HG03039 (cell line): ENCODE data around the gene NRSN1.
A peak's percentile ranks its signal among the peaks of the same experiment; 100 is the strongest.

ENCODE experiments used
- ATAC-seq: cut with Tn5 transposase; IDR thresholded peaks from one replicate; pipeline ENCODE4 v1.9.1; 2021; ENCODE audit warnings: mild to moderate bottlenecking, moderate library complexity; ENCODE audit not compliant: unreplicated experiment

Gene NRSN1, protein sequence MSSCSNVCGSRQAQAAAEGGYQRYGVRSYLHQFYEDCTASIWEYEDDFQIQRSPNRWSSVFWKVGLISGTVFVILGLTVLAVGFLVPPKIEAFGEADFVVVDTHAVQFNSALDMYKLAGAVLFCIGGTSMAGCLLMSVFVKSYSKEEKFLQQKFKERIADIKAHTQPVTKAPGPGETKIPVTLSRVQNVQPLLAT

DNA sequence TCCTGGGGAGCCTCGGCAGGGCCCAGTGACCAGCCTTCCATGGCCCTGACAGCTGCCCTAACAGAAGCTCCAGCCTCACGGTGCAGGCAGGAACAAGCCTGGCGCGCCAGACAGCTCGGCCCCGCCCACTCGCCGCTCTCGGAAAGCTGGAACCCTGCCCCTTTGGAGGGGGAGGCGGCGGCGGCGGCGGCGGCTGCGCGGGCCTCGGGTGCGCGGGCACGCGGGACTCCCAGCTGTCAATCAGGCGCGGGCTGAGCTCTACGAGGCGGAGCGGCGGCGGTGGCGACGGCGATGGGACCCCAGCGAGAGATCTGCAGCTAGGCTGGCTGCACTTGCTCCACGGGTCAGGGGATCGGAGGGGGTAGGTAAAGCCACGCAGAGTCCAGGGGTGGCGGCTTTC is at the start of gene NRSN1:
Gene NRSN1 (plus strand): TSS at position 236 of the 400 bp plus-strand sequence. CDS start 8,113 bp downstream, outside the sequence.
- ATAC-seq, result no peak

DNA sequence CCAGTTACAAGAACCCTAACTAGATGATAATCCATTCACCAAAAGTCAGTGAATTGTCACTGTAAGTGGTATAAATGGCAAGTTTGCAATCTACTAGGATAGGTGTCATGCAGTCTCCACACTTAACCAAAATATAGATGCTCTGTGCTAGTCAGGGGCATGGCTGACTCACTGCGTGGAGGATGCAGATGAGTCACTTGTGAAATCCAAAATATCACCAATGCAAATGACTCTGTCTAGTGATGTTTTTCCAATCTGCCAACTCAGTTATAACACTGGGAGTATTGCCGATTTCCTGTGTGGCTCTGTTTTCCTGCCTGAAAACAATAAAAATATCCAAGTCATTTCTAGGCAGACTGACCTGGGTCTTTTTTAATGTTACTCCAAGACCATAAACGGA is 47.8 kb upstream of the NRSN1 start:
- ATAC-seq, result no peak

DNA sequence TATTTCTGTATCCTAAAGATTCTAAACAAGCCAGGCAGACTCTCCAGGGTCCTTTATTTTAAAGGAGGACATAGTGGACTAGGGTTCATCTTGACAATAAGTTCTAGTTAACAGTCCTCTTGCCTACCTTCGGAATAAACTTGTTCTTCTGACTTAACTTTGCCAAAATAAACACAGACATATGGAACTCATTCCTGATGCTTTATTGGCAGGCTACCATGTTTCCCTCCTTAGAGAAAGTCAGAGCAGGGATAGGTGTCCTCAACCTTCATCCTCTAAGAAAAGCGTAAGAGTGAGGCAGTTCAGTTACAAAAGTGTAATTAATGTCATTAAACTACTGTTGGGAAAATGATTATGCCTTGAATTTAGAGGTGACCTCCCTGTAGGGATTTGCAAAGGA is 46.9 kb upstream of the NRSN1 start:
- no peak for ATAC-seq

DNA sequence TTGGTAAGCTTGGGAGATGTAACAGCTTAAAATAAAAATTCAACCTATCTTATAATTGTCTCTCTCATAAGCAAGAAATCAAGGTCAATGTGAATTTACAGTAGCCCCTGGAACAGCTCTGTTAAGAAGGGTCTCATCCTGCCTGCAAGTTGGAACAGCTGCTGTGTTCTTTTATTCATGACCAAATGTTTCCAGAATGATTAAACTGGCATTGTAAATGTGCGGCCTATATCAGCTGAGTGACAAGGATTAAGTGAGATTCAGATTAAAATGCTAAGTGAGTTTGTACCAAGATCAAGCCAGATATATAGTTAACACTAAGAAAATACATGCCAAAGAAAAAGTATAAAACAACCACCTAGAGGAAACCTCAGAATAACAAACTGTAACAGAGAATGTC is 45.3 kb upstream of the NRSN1 start:
- no peak for ATAC-seq

DNA sequence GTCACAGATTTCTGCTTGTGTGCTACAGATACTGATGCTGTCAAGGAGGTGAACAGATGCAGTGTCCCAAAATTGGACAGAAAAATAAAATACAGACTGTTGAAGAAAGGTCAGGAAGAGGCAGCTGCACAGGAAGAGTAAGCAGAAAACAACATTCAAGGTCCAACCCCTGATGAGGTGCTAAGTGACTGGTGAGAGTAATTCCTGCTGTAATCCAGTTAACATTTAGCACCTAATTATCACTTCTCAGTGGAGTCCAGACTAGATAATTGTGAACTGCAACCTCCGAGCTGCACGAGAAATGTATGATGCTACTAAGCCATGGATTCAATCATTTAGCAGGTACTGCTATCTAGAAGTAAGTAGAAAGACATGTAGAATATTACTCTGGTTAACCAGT is 36.3 kb upstream of the NRSN1 start:
- no peak for ATAC-seq

DNA sequence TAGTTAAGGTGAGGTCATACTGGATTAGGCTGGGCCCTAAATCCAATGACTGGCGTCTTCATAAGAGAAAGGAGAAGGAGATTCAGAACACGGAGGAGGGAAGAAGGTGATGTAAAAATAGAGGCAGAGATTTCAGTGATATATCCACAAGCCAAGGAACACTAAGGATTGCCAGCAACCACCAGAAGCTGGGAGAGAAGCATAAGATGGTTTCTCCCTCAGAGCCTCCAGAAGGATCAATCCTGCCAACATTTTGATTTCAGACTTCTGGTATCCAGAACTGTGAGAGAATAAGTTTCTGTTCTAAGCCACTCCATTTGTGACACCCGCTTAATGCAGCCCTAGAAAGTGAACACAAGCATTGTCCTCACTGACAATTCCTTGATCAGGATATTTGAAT is 33.6 kb upstream of the NRSN1 start:
- ATAC-seq, result no peak

DNA sequence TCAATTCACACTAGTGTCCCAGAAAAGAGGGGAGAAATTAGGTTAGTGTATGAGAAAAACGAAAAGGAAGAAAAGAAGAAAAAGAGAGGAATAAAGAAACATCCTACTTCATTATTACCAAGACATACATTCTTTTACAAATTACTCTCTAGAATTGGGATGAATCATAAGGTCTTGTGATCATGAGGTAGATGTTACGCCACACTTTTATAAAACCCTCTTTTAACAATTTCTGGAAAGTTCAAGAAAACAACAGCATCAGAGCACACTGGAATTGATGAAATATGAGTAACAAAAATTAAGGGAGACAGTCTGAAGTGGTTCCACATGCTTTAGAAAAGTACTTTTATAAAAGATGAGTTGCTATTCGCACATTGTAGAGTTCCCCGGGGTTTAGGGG is 32.6 kb upstream of the NRSN1 start:
- ATAC-seq, result no peak

DNA sequence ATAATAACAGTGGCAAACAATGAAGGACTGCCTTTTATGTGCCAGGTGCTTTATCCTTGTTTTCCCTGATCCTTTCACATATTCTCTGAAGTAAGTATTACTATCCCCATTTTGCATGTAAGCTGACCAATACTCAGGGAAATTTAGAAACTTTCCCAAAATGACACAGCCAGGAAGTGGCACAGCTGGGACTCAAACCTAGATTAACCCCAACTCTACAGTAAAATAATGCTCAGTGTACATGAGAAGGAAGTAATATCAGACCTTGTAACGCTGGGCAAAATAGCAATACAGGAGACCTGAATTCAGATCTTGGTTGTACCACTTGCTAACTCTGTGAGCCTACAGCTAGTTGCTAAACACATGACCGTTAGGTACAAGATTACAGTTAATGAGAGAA is 26.8 kb upstream of the NRSN1 start:
- ATAC-seq, result peak; percentile 68

DNA sequence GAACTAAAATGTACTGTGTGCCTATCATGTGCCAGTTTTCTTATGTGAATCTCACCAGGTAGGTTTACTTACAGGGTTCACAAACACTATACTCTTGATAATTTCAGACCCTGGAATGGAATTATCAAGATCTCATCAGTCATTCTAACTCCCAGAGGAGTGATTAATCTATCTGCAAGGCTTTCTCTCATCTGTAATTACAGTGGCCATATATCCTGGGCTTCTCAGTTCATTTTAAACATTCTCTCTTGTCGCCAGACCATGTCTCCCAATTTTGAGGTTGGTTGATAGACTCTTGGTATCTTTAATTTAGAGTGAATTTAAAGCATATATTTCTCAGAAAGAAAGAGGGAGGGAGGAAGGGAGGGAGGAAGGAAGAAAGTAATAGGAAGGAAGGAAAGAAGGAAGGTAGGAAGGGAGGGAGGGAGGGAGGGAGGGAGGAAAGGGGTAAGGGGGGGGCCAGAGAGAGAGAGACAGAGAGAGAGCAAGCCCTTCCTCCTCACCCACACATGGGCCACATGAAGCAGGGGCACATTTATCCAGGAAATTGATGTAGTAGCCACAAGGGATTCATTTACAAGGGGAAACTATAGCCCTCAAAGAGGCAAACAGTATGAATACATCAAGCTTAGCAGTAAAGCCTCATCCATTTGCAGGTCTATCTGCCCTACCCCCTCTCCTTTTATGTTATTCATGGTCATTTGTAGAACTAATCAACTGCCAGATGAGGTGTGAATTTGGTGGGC is 25.8 kb upstream of the NRSN1 start:
- no peak for ATAC-seq

DNA sequence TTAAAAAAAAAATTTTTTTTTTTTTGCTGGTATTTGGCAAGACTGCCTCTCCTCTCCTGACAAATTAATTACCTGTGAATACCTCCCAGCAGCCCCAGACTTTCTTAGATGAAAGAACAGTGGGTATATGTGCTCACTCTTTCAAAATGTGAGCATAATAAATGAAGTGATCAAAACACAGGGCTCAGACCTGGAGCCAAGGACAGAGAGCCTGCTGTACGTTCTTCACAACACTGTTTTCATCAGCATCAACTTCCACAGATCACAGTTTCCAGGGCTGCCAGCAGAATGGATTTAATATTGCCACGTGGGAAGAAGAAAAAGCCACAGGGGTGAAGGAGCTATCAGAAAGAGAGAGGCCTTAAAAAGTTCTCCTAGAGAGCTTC is 25.3 kb upstream of the NRSN1 start:
- no peak for ATAC-seq

DNA sequence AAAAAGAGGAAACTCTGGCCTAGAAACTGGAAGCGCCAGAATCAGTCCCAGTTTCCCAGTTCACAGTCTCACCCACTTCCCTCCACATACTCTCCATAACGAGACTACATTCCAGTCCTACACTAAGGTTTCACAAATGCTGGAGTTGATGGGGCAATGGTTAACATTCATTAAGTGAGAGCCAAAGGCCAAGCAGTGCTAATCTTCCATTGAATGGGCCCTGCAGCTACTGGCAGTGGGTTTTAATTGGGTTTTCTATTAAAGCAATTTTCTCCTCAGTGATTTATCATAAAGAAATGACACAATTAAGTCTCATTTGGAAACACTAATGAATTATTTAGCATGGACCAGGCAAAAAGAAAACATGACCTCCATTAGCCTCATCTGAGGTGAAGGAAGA is 20.8 kb upstream of the NRSN1 start:
- no peak for ATAC-seq

DNA sequence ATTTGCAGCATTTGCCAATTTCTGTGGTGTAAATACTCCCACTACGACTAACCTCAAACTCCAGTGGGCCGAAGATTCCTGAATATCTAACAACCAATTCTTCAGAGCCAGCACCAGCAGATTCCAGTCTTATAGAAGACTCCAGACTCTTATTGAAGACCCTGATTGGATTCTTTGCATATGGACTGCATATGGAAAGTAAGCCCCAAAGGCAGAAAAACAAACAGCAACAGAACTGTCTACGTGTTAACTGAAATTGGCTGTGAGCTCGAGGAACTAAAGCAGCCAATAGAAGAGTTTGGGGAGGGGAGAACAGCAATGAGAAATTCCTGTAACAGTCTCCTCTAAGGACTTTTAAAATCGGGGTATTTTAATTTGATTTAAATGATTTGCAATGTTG is 19.7 kb upstream of the NRSN1 start:
- no peak for ATAC-seq

DNA sequence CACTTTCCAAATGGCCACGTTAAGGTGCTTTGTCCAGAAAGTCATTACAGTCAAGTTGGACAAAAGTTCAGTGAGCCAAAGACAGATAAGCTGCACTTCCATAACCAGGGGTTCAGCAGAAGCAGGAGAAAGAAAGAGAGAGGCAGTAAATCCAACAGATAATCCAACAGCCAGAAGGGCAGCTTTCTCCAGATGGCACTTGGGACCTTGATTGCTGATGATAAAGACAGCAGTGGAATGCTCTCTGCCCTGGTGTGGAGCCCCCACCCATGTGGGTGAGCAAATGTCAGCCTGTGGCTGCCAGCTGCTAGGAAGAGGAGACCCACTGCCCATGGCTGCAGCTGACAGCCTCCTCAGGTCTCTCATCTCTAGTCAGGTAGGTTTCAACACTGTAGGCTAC is 18.7 kb upstream of the NRSN1 start:
- ATAC-seq, result no peak

DNA sequence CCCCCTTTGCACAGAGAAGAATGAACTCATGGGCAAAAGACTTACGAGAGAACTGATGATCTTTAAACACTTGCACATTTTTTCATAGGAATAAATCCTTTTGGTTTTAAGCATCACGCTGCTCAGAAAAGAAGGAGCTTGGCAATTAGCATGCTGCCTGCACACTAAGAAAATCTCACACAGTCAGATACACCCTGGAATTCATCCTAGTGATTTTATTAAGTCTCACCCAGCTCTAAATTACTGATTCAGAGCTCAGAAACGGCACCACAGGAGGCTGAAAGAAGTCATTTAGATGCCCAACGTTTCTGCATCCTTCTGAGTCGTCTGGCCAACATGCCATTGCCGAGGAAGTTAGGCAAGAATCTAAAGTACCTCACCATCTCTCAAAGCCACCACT is 18.0 kb upstream of the NRSN1 start:
- no peak for ATAC-seq

DNA sequence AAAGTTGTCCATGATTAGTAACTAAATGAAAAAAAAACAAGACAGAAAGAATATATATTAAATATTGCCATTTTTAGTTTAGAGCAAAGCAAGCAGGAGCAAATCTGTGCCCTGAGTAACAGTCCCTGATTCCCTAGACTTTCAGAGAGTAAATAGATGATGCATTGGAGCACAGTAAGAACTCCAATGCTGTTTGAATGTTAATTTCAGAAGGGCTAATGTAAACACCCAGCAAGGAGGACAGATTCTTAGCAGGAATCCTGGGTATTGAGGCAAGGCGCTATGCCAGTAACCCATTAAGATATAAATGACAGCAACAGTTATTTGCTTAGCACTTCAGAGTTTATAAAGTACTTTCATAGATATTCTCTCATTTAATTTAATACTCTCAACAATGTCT is 15.6 kb upstream of the NRSN1 start:
- ATAC-seq, result no peak

DNA sequence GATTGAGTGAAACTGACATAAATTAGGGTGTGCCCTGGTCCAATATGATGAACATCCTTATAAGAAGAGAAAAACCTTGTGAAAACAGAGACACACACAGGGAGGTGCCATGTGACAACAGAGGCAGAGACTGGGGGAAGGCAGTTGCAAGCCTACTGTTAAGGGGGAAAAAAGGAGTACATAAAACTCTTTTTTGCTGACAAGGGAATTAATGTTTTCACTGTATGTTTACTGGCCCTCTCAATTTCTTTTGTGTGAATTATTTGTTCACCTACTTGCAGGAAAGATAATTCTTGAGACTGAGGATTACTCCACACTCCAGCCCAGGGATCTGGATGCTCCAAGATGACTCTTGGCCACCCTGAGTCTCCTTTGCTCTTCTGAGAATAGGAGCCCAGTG is 12.1 kb upstream of the NRSN1 start:
- ATAC-seq, result no peak

DNA sequence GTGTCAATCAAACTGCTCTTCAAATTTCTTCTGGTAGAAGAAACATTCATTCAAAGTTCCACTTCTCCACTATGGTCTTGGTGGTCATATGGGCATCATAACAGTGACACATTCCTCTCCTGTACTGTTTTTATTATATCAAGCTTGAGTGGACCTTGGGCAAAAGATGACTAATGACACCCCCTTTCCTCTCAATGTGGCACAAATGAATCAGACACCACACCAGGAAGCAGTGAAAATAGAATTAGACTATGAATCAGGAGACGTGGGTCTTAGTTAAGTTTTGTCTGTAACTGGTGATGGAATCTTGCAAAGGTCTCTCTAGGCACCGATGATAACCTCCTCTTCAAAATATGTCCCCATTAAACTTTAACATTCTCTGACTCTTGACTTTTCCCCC is 9.0 kb upstream of the NRSN1 start:
- no peak for ATAC-seq

DNA sequence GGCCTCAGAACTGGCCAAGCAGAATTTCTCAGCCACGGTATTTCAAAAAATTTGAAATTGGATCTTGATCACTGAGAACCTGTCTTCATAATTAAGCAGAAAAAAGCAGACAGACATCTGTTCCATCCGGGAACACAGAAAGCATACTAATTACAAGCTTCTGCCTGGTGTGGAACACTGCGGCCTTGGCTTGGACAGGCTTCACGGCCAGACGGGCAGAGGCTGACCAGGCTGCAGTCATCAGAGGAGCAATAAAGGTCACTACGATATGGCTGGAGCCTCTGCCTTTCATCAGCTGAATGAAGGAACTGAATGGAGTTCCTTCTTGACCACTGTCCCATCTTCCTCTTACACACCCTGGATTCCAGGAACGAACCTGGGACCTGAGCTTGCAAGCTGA is 3.9 kb upstream of the NRSN1 start:
- ATAC-seq, result no peak

DNA sequence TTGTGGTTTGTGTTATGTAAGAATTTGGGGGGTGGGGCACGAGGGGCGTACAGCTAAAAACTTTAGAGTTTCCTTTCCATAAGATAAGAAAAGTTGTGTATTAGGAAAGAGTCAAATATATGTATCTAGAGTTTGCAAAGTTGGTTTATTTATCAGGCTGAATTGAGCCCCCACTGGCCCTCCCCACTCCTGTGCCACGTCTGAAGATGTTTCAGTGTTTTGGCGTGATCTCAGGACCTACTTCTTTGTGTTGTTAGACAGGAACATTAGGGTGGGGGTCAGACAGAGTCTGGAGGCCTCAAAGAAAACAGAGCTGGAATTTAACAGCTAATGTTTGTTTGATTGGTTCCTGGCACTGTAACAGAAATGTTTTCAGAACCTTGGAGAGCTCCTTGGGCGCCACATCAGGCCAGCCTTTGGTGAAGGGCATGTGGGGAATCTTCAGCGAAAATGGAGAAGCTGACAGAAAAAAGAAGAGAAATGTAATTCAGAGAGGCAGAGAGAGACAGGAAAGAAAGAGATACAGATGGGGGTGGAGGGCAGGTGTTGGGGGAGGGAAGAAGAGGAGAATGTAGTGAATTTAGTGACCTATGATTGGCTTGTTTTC is 674 bp downstream of the NRSN1 start:
- no peak for ATAC-seq

DNA sequence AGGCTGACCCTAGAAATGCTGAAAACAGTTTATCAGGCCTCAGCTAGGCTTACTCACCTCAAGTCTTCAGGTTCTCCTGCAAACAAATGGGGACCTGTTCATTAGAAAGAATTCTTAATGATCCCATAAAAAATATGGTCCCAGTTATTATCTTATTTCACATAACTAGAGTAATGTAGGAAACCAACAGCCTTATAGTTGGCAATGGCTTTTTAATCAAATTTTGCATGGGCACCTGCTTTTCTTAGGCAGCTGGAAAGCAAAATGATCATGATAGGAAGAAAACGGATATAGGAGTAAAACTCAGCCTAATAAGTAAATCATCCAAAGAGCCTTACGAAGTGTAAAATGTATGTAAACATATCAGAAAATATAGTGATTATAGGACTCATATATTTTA is 1.3 kb downstream of the NRSN1 start:
- ATAC-seq, result no peak

DNA sequence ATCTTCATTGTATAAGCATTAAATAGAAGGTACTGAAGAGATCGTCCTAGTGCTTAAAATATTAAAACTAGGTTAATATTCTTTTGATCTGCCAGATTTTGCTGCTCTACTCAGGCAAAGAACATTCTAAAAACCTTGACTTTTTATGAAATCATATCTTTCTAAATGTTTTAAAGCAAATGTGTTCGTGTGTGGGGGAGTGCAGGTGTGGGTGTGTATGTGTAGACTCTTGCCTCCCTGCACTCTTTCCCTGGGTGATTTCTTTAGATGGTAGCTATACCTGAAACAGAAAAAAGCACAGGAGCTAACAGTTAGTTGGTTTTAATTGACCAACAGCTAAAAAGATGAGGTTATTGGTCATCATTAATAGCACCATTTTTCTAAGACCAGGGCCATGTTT is 5.7 kb downstream of the NRSN1 start:
- ATAC-seq, result no peak

DNA sequence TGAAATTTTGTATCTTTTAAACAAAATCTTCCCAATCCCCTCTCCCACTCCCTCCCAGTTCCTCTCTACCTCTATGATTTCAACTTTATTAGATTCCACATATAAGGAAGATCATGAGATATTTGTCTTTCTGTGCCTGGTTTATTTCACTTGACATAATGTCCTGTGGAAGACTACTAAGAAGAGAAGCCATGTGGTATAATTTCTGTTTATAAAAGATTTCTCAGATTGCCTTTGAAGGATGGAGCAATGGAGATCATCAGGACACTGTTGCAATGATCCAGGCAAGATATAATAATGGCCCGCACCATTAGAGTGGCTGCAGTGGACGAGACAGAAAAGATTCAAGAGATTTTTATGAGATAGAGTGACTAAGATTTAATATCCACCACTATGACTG is 13.1 kb downstream of the NRSN1 start:
- no peak for ATAC-seq

DNA sequence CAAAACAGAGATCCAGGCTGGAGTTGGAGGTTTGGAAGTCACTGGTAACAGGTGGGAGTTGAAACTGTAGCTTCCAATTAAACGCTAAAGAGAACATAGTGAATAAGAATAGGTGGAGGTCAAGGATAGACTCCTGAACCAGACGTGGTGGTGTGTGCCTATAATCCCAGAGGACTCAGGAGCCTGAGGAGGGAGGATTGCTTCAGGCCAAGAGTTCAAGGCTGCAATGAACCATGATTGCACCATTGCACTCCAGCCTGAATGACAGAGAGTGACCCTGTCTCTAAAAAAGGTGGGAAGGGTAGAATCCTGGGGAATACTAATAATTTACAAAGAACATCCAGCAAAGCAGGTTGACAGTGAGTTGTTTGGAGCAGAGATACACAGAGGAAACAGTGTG is 13.6 kb downstream of the NRSN1 start:
- no peak for ATAC-seq
